Coronary artery (tissue), 2 donors: ENCODE data around the gene EXOC3L4.

Source experiments
- DNase-seq: peaks from one replicate; pipeline ENCODE4 v3.0.0-alpha.2; 2017; ENCODE audit warnings: low spot score
- H3K27ac ChIP-seq, 2 donors: fragments of 200-600 bp; sonication (generic); one replicate each; pipeline ENCODE4 v1.5.1; 2016 to 2019
- H3K4me3 ChIP-seq: fragments of 200-600 bp; sonication (generic); 2 replicates; pipeline ENCODE4 v1.5.1; 2016; ENCODE audit warnings: mild to moderate bottlenecking, moderate library complexity
- CTCF ChIP-seq: fragments of 200-600 bp; sonication (generic); IDR thresholded peaks from one replicate; pipeline ENCODE4 v1.5.1; 2019; ENCODE audit warnings: antibody characterized with exemption

EXOC3L4 gene

GRCh38 chr14:103156651-103157378, 62.3 kb downstream of the EXOC3L4 start:
- peak; percentile 62 for DNase-seq
- no peak overlapping the region for H3K4me3 ChIP-seq
- no peak for TF ChIP-seq CTCF
- H3K27ac ChIP-seq: no peak overlapping the region

GRCh38 chr14:103157969-103158368, 63.4 kb downstream of the EXOC3L4 start:
- TF ChIP-seq CTCF: no peak
- Histone ChIP-seq H3K4me3 (no peak overlapping the region), H3K27ac (no peak overlapping the region)
- peak; percentile 40 for DNase-seq

- H3K27ac ChIP-seq: no peak overlapping the region
- no peak overlapping the region for H3K4me3 ChIP-seq
- peak; percentile 28 for DNase-seq
- TF ChIP-seq CTCF: no peak
These were observed 64.2 kb downstream of the EXOC3L4 start for GRCh38 chr14:103158688-103159087.
